GM10847 (cell line): Measurements from ENCODE around the gene ZNF443.

Experiments
- POLR2A ChIP-seq: IDR thresholded peaks from 2 replicates; pipeline ENCODE4 v1.6.1; 2011; ENCODE audit not compliant: insufficient read length; ENCODE audit errors: extremely low read depth

Gene ZNF443

GRCh38 chr19:12411893-12412292 lies 28.9 kb downstream of the ZNF443 start:
- TF ChIP-seq POLR2A = no peak

- TF ChIP-seq POLR2A = peak; percentile 40
These were observed 40.0 kb downstream of the ZNF443 start, which contains the start of gene ZNF799 for GRCh38 chr19:12400633-12401502. Gene ZNF799 (minus strand): TSS chr19:12401271. CDS start chr19:12401070, 201 bp downstream.

GRCh38 chr19:12380444-12380737 lies 60.4 kb downstream of the ZNF443 start:
- no peak for TF ChIP-seq POLR2A

- TF ChIP-seq POLR2A = no peak
These were observed 60.9 kb downstream of the ZNF443 start for GRCh38 chr19:12379732-12380443.
